ENCODE results near the gene ZDHHC3.
"Not testable (repeated sequence)": the region's sequence is repeated elsewhere in the genome, so short reads cannot be mapped to it uniquely, and the experiment has no call there.

The ZDHHC3 gene

GRCh38 chr3:44966795-44967278 lies 9.1 kb downstream of the ZDHHC3 start:
- peak; percentile 15 for DNase-seq (ENCODE audit: low spot score)
- no peak for FAIRE-seq

GRCh38 chr3:44965165-44965564 lies 10.8 kb downstream of the ZDHHC3 start:
- no peak for DNase-seq (ENCODE audit: low spot score)
- no peak for FAIRE-seq

DNA sequence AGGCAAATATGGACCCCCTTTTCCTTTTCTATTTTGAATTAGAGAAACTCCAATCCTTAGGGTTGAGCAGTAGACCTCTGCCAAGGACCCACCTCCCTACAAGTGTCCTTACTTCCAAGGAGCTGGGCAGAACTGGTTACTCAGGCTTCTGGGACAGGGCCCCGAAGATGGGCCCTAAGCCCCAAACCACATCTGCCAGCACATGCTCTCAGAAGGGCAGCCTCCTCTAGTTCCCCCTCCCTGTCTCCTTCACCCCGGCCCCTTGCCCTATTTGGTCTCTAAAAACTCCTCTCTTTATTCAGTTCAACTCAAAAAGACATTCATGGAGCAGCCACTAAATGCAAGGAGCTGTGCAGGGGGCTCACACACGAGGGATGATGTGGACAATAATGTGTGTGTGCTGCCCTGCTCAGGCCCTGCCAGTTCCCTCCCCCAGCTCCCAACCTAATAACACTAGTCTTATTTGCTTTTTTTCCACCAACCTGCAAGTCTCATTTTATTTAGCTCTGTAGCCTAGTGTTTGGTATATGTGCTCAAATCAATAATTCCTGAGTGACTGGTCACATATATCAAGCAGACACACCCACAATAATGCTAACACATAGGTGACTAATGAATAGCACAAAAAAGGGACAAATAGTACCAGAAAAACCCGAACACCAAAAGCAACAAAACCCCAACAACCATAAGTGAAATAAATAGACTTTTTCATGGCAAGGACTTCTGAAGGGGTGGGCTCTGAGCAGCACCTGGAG lies 12.2 kb downstream of the ZDHHC3 start:
- DNase-seq (ENCODE audit: low spot score) = no peak
- FAIRE-seq = no peak

- no peak for DNase-seq (ENCODE audit: low spot score)
- no peak for FAIRE-seq
These were observed 13.2 kb downstream of the ZDHHC3 start for GRCh38 chr3:44962621-44963393.

DNA sequence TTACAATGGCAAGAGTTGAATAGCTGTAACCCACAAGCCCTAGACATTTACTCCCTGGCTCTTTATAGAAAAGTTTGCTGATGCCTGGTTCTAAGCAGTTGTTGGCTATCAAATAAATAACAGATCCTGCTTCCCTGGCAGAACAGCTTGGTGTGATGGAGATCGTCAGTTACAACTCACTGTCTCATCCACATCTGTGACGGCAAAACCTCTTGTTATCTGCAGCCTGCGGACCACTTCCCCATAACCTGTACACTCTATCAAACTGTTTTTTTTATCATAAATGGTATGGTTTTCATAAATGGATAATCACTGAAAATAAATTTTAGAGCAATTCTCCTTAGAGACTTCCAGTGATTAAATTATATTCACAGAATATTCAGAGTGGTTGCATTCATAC lies 14.1 kb downstream of the ZDHHC3 start:
- DNase-seq (ENCODE audit: low spot score) (no peak), FAIRE-seq (no peak)

- DNase-seq (ENCODE audit: low spot score) = no peak
- no peak for FAIRE-seq
These were observed 15.5 kb downstream of the ZDHHC3 start for GRCh38 chr3:44960387-44961026.

DNA sequence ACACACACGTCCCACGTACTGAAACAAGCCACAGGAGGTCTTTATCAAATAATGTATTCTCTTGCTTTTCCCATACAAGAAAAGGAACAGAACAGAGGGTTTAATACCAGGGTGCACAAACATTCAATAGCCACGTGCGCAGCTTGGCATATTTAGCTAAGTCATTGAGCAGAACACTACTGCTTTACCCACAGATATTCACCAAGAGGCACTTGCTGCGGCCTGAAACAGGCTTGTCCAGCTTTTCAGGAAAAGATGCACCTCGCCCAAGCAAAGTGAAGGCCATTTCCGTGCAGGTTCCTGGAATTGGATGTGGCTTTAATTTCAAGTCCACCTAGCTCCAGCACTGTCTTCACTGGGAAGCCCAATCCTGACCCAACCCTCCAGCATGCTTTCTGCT lies 17.6 kb downstream of the ZDHHC3 start:
- DNase-seq (ENCODE audit: low spot score) (no peak), FAIRE-seq (no peak)

- FAIRE-seq = no peak
- no peak for DNase-seq (ENCODE audit: low spot score)
These were observed 18.0 kb downstream of the ZDHHC3 start for GRCh38 chr3:44957986-44958385.

DNA sequence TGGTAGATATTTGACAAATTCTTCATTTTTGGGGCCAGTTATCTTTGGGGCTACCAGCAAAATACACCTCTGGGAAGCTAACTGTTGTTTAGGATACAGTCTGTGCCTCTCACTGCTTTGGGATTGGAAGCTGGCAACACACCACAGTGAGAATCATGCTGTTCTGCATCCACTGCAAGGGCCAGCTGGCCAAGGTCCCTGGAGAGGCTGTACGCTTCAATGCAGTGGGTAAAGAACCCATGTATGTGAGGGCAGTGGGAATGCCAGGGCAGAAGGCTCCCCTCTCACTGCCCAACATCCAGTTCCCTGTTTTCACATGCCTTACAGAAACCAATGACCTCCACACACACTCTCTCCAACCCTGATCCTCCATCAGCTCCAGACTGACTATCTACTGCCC lies 20.1 kb downstream of the ZDHHC3 start:
- no peak for FAIRE-seq
- DNase-seq (ENCODE audit: low spot score) = no peak

DNA sequence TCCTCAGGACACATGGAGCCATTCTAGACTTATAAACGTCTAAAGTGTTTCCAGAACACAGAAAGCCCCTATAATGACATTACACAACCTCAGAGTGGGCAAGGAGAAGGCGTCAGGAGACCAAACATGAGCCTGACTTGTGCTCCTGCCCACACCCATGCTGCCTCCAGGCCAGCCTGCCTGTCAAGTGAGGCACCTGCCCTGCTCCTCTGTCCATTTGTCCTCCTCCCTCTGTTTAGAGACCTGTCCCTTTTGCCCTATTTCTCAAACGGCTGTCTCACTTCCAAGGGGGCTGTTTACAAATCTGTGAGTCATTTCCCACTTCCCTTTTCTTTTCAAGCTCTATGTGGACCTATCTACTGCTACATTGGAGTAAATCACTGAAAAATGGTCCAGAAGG lies 21.0 kb downstream of the ZDHHC3 start:
- no peak for FAIRE-seq
- DNase-seq (ENCODE audit: low spot score) = no peak

DNA sequence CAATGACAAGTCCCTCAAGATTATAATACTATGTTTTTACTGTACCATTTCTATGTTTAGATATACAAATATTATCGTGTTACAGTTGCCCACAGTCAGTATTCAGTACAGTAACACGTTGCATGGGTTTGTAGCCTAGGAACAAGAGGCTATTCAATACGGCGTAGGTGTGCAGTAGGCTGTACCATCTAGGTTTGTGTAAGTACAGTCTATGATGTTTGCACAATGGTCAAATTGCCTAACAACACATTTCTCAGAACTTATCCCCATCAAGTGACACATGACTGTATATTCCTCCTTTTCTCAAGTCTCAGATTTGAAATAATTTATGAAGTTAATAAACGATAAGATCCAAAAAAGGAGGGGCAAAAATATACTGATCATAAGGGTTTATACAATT lies 21.7 kb downstream of the ZDHHC3 start:
- FAIRE-seq (no peak), DNase-seq (ENCODE audit: low spot score) (no peak)

GRCh38 chr3:44952689-44953088 lies 23.3 kb downstream of the ZDHHC3 start:
- FAIRE-seq (no peak), DNase-seq (ENCODE audit: low spot score) (no peak)

DNA sequence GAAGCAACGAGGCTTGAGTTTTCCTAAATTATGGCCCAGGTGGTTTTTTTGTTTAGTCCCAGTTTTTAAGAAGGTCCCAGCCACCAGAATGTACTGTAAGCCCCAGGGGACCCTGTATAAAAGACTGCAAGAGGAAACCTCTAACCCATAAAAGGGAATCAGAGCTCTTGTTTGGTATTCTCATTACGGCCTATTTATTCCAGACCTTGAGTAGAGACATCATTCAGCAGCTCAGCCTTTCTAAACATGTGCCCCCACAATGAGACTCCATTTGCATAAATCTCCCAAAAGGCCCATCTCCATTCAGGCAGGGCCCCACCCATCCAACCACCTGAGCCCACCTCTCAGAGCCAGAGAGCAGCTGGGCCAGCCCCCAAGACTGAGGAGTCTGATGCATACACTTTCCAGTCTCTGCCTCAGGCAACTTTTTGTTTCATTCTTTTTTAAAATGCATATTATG lies 25.7 kb downstream of the ZDHHC3 start:
- FAIRE-seq = no peak
- no peak for DNase-seq (ENCODE audit: low spot score)

GRCh38 chr3:44949770-44950169 lies 26.2 kb downstream of the ZDHHC3 start:
- FAIRE-seq; DNase-seq (ENCODE audit: low spot score): not testable (repeated sequence)

- DNase-seq (ENCODE audit: low spot score) (no peak), FAIRE-seq (no peak)
These were observed 27.7 kb downstream of the ZDHHC3 start for GRCh38 chr3:44948239-44948638.

GRCh38 chr3:44942202-44942921 lies 33.6 kb downstream of the ZDHHC3 start:
- DNase-seq (ENCODE audit: low spot score) (peak; percentile 18), FAIRE-seq (no peak)

- DNase-seq (ENCODE audit: low spot score) = no peak
- no peak for FAIRE-seq
These were observed 36.4 kb downstream of the ZDHHC3 start for GRCh38 chr3:44939581-44940036.

DNA sequence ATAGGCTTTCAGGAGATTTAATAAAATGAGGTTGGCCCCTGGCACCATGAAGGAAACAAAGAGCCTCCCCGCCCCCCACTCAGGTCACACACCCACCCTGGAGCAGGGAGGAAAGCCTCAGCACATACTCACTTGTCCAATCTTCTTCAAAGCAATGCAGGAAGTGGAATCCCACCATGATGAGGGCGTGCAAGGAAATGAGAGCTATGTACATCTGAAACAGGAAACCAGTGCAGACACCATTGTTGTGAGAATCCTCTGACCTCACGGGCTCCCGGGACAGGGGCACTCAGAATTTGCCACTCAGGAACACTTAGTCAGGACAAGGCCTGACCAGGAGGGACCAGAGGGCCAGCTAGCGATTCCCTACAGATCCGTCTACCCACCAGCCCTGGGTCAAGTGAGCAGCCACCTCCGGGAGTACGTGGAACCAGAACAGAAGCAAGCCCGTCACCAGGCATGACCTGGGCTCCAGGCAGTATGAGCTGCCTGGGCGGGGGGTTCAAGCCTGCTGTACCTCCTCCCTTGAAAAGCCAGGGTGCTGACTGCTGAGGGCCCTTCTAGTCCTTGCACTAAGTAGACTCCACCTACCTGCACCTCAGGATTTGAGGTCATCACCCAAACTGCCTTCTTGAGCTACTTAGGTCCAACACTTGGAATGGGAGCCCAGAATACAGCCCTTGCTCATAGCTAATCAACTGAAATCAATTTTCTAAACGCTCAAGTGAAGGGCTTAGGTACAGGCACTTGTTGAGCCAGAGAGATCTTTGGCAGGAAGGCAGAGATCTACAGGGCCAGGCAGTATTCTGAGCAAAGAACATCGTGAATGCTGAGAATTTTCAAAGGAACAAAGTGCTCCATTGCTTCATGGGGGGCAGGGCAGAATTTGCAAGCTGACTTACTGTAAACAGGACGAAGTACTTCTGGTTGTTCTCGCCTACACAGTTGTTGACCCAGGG lies 42.7 kb downstream of the ZDHHC3 start:
- no peak for FAIRE-seq
- no peak for DNase-seq (ENCODE audit: low spot score)

DNA sequence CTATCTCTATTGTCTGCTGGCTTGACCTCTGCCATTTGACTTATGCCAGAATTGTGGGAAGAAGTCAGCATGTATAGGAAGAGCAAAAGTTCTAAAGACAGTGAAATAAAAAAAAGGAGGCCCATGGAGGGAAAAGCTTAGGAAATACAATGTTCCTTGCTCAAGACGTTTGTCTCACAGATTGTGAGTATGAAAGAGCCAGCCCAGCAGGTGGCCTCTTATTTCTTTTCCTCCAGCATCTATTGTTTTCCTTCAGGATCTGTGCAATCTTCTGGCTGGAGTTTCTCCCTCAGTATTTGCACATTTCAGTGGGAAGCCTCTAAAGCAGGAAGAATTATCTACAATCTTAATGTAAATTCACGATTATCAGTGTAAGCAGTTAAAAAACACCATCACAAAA lies 43.7 kb downstream of the ZDHHC3 start:
- FAIRE-seq = no peak
- DNase-seq (ENCODE audit: low spot score) = no peak

DNA sequence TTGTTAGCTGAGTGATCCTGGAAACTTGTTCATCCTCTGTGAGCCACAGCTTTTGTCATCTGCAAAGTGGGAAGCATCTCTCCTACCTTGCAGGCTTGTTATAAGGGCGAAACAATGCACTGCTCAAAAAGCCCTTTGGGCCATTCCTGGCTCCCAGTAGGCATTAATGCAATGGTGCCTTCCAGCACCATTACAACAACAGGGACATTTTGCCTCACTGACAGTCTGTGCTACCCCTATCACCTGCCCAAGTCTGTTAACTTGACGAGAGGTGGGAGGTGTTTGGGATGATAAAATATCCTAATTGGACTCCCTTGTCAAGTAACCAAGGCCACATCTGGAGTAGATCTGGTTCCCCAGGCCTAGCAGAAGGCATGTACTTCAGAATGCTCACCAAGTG lies 44.2 kb downstream of the ZDHHC3 start:
- FAIRE-seq (no peak), DNase-seq (ENCODE audit: low spot score) (no peak)

All from urothelium cell line (cell line).